ENCODE data around the gene TUT1. TPM values are rescaled to one million over a fixed set of nuclear protein-coding genes. Genes with fewer than 3 reads are reported as not detected.
A peak's percentile ranks its signal among the peaks of the same experiment; 100 is the strongest.

Gene TUT1
- total RNA-seq, 1 experiment from 2014 or later: 20.7 TPM

GRCh38 chr11:62605902-62606301 is 14.6 kb upstream of the TUT1 start:
- Histone ChIP-seq H3K9ac (ENCODE audit: extremely low read depth, insufficient read length, low read length) (no peak overlapping the region), H3K79me1 (ENCODE audit: insufficient read depth, low read depth, low read length, poor library complexity, severe bottlenecking) (no peaks in the 10 kb centered on the region), H3K4me1 (ENCODE audit: insufficient read depth, low read length) (0 out of 2 replicates have a peak, but pooled peaks cover 2% of the 10 kb centered on the region), H2BK5ac (ENCODE audit: insufficient read length, low read length) (no peak overlapping the region), H3K23me2 (ENCODE audit: insufficient read length, low read depth, low read length, poor library complexity, severe bottlenecking) (peaks cover 4% of the 10 kb centered on the region), H4K91ac (ENCODE audit: insufficient read length, low read depth, low read length) (no peak overlapping the region), H3K23ac (ENCODE audit: insufficient read length, low read depth, low read length) (no peak overlapping the region), H4K20me1 (ENCODE audit: control insufficient read depth, insufficient read depth, insufficient read length) (peaks cover 2% of the 10 kb centered on the region), H2AK5ac (ENCODE audit: insufficient read length, low read length) (no peak overlapping the region), H3K18ac (ENCODE audit: insufficient read length, low read depth, low read length) (no peak overlapping the region), H2BK120ac (ENCODE audit: low read depth, low read length, poor library complexity, severe bottlenecking) (no peak overlapping the region), H3K4ac (ENCODE audit: low read depth, low read length) (no peak overlapping the region), H3K27me3 (ENCODE audit: insufficient read depth, low read length) (peaks cover 12% of the 10 kb centered on the region; the same call in 1 of the 2 replicates), H2BK15ac (ENCODE audit: low read depth, low read length) (no peak overlapping the region), H2AFZ (ENCODE audit: low read length) (no peak overlapping the region), H4K5ac (ENCODE audit: insufficient read length, low read depth, low read length) (no peak overlapping the region), H3K56ac (ENCODE audit: insufficient read length, low read depth, low read length) (no peak overlapping the region), H3K4me2 (ENCODE audit: insufficient read depth, insufficient read length, low read length) (no peak overlapping the region), H3K79me2 (ENCODE audit: insufficient read depth, low read length) (no peaks in the 10 kb centered on the region), H3K9me3 (ENCODE audit: control insufficient read depth, low read depth, low read length) (no peaks in the 10 kb centered on the region), H4K8ac (replicated peaks; ENCODE audit: insufficient read length, low read depth, low read length) (no peak overlapping the region), H3K14ac (ENCODE audit: insufficient read depth, low read length) (no peak overlapping the region; the same call in 1 of the 2 replicates), H3K27ac (ENCODE audit: insufficient read length, low read depth, low read length) (no peak overlapping the region), H2BK20ac (ENCODE audit: low read depth, low read length, poor library complexity, severe bottlenecking) (no peak overlapping the region), H3T11ph (ENCODE audit: low read length) (no peak overlapping the region), H2BK12ac (ENCODE audit: insufficient read length, low read depth, low read length) (no peak overlapping the region)
- H3K36me3 Mint-ChIP-seq (ENCODE audit: insufficient read depth in 1 of 3, low read depth in 3 of 3): peaks cover 8 to 23% (median 13%) of the 10 kb centered on the region in 3 experiments; a peak in 6 of 7 replicates
- peak overlapping the region in 1 of 3 experiments; percentile 35; a peak in 1 of 7 replicates for H3K27ac Mint-ChIP-seq
- no peak for TF ChIP-seq CTCF (conservative IDR thresholded peaks at IDR 0.05)
- no peaks in the 10 kb centered on the region for H3K9me3 Mint-ChIP-seq
- no peak overlapping the region for H3K4me3 Mint-ChIP-seq
- peaks cover 33 to 60% of the 10 kb centered on the region in 2 experiments for H3K4me1 Mint-ChIP-seq
- H3K27me3 Mint-ChIP-seq (ENCODE audit: low read depth): peaks cover 29% of the 10 kb centered on the region
- no peak for DNase-seq
- no CpG with 5 or more reads among the region's 15 CpGs for whole genome bisulfite sequencing (ENCODE audit: extremely low coverage, insufficient read length, low lambda C conversion rate)

Measured in H9 (cell line).